GM12891 (cell line): ENCODE measurements around the gene PDLIM4.

Experiments
- PAX5 ChIP-seq: IDR thresholded peaks from 2 replicates; pipeline ENCODE4 v1.6.1; 2011; ENCODE audit warnings: low read length, moderate library complexity, mild to moderate bottlenecking; ENCODE audit not compliant: insufficient read depth, severe bottlenecking
- POLR2A ChIP-seq: IDR thresholded peaks from 2 replicates; pipeline ENCODE4 v1.6.1; 2011; ENCODE audit warnings: low read depth, low read length, control low read depth
- POLR2AphosphoS5 ChIP-seq: IDR thresholded peaks from 2 replicates; pipeline ENCODE4 v1.6.1; 2011; ENCODE audit warnings: low read depth, low read length, control low read depth
- POU2F2 ChIP-seq: IDR thresholded peaks from 2 replicates; pipeline ENCODE4 v1.6.1; 2011; ENCODE audit warnings: low read depth, mild to moderate bottlenecking, control low read depth, low read length, moderate library complexity
- SPI1 ChIP-seq: IDR thresholded peaks from 2 replicates; pipeline ENCODE4 v1.6.1; 2011; ENCODE audit warnings: low read depth, low read length, control low read depth
- TAF1 ChIP-seq: IDR thresholded peaks from 2 replicates; pipeline ENCODE4 v1.6.1; 2011; ENCODE audit warnings: low read depth, low read length, control low read depth

- TF ChIP-seq POLR2A (no peak), POLR2AphosphoS5 (no peak), TAF1 (no peak), SPI1 (no peak), POU2F2 (no peak), PAX5 (no peak)
Measured at GRCh38 chr5:132254321-132254977, 3.0 kb upstream of the PDLIM4 start.
